K562 (cell line): ENCODE results near the gene KRT75. TPM values are rescaled to one million over a fixed set of nuclear protein-coding genes. Genes with fewer than 3 reads are reported as not detected.

Source experiments
- ELF1 ChIP-seq: fragments of 200-800 bp; sonication (Bioruptor generic); IDR thresholded peaks from 2 replicates; pipeline ENCODE4 v1.6.1; 2016; ENCODE audit warnings: missing genetic modification characterization, missing compliant biosample characterization
- ELF2 ChIP-seq: fragments of 250-450 bp; sonication (Bioruptor Pico); IDR thresholded peaks from 2 replicates; pipeline ENCODE4 v1.5.0; 2021; ENCODE audit warnings: mild to moderate bottlenecking
- FOXJ2 ChIP-seq: fragments of 200-800 bp; sonication (Bioruptor generic); IDR thresholded peaks from 2 replicates; pipeline ENCODE4 v1.6.1; 2016; ENCODE audit warnings: missing genetic modification characterization, missing compliant biosample characterization
- HNRNPL ChIP-seq: fragments of 200-400 bp; formaldehyde crosslinking; IDR thresholded peaks from 2 replicates; pipeline ENCODE4 v1.6.1; 2017; ENCODE audit warnings: low read depth, mild to moderate bottlenecking, low read length
- KAT7 ChIP-seq: sonication (generic); formaldehyde crosslinking; IDR thresholded peaks from 2 replicates; pipeline ENCODE4 v1.8.0; 2022; ENCODE audit warnings: missing genetic modification reagents, mild to moderate bottlenecking, borderline replicate concordance
- NCOA4 ChIP-seq: fragments of 450-650 bp; IDR thresholded peaks from 2 replicates; pipeline ENCODE4 v1.6.1; 2018; ENCODE audit warnings: mild to moderate bottlenecking; ENCODE audit not compliant: partially characterized antibody
- RB1 ChIP-seq: fragments of 450-650 bp; IDR thresholded peaks from 2 replicates; pipeline ENCODE4 v1.6.1; 2017; ENCODE audit warnings: low read depth, mild to moderate bottlenecking
- XRCC4 ChIP-seq: IDR thresholded peaks from one replicate; pipeline ENCODE4 v1.6.1; 2011; ENCODE audit not compliant: insufficient read depth, insufficient read length; ENCODE audit errors: extremely low read depth
- ZBTB11 ChIP-seq, 3 experiments: fragments of 200-800 bp in 1 of 3; fragments of 250-450 bp in 1 of 3; fragments of 450-650 bp in 1 of 3; sonication (Bioruptor Pico) in 1 of 3; sonication (Bioruptor generic) in 1 of 3; formaldehyde crosslinking in 1 of 3; IDR thresholded peaks; 2 replicates each; pipeline versions ENCODE4 v1.6.1 to v1.8.0; 2016 to 2022; ENCODE audit warnings: mild to moderate bottlenecking in 2 of 3, missing genetic modification characterization in 2 of 3, missing compliant biosample characterization in 1 of 3, moderate library complexity in 1 of 3
- polyA plus RNA-seq, 8 experiments: library from polyadenylated mRNA; depleted of rRNA in 4 of 8; stranded (reverse) in 5 of 8; unstranded in 3 of 8; fragments of >200 nt; fragmentation: Nextera tagmentation in 2 of 8; fragmentation: Illumina TruSeq in 1 of 8; extraction: Ambion mirVana in 2 of 8; extraction: Trizol in 1 of 8; gene quantifications; 2 replicates each; pipeline versions ENCODE4 v1.2.1 to v1.2.3, GENCODE V29; 2011 to 2014; ENCODE audit warnings: inconsistent platforms in 1 of 8, missing spikeins in 1 of 8
- total RNA-seq, 7 experiments: library from RNA; depleted of rRNA in 6 of 7; stranded (reverse); fragments of >200 nt in 6 of 7; fragmentation: Illumina TruSeq in 2 of 7; extraction: Trizol in 2 of 7; gene quantifications; 2 replicates each; pipeline versions ENCODE4 v1.2.1 to v1.2.3, GENCODE V29; 2011 to 2021; ENCODE audit warnings: low replicate concordance in 1 of 7

KRT75 gene
- total and polyA plus RNA-seq, 9 of the 15 experiments (the other 6 are each of a cell fraction or from before 2014, with no cell fraction given) = not detected

DNA sequence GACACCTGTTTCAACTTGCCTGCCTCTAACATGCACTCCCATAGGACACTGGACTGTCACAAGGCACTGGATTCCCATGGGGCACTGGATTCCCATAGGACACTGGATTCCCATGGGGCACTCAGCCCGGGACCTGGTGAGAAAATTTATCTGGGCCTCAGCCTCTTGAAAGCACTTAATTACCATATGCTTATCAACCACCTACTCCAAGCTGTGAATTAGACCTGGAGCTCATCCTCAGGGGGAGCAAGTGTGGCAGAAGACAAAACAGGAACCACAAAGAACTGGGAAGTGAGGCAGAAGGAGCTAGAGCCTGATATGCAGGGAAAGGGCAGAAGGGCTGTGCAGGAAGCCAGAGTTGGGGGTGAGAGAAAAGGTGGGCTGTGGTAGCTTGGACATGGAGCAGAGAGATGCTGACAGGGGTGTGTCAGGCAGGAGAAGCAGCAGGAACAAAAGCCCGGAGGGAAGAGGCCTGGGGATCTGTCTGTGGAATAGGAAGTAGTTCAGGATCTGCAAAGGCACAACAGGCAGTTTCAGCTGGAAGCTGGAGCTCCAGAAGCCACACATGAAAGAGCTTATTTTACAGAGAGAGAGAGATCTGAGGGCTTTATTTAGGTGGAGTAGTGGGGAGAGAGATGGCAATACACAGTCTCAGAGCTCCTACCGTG lies 31.2 kb downstream of the KRT75 start (continued):
- TF ChIP-seq ZBTB11 (CRISPR knock-in tag; IDR thresholded peaks at IDR 0.05) (no peak), XRCC4 (no peak), HNRNPL (no peak), ELF2 (CRISPR knock-in tag) (no peak), RB1 (no peak), FOXJ2 (tag) (no peak), KAT7 (no peak), ELF1 (no peak), NCOA4 (no peak)
